ENCODE measurements around the gene CEP57. TPM values are rescaled to one million over a fixed set of nuclear protein-coding genes. Genes with fewer than 3 reads are reported as not detected.

Gene CEP57
- total and polyA plus RNA-seq, 2 donors (not counting 1 experiment from before 2014, with no cell fraction given): 19.0 to 82.9 TPM

DNA sequence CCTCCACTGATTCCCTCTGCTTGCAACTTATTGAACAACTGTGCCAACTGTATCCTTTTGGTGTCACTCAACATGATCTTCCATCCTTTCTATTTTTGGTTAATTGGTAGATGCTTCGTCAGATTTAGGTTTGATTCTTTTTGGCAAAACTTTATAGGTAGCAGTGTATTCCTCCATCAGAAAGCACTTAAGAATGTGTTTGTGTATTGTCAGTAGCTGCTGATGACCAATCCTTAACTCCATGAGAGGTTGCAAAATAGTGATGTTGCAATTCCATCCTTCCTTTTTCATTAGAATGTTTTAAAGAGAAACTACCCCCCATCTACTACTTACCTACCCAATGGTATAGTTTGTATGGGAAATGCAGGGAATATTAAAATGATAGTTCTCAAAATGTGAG lies 22.8 kb upstream of the CEP57 start:
- ATAC-seq (ENCODE audit: low read depth): no peak
- Mint-ChIP-seq H3K4me1 (peaks cover 19% of the 10 kb centered on the region), H3K27me3 (no peaks in the 10 kb centered on the region), H3K9me3 (ENCODE audit: insufficient read depth) (no peaks in the 10 kb centered on the region), H3K4me3 (no peak overlapping the region), H3K27ac (peak overlapping the region; percentile 39)
- H3K4me2 ChIP-seq (replicated peaks; ENCODE audit: low read depth, low read length, poor library complexity, severe bottlenecking): no peak overlapping the region
- no peak overlapping the region for H2AFZ ChIP-seq (ENCODE audit: insufficient read depth, low read depth, low read length, poor library complexity, severe bottlenecking)
- intact Hi-C loops (cut with micrococcal nuclease): loop anchor here (10.0 kb wide), 1 partner anchor 163 kb away; no protein-coding TSS in a partner anchor
- DNase-seq: no peak
- no peak overlapping the region for H3K27ac ChIP-seq (ENCODE audit: low read length in 2 of 2)
- H3K9ac ChIP-seq (ENCODE audit: low read length): no peak overlapping the region
- TF ChIP-seq EZH2 (IDR thresholded peaks at IDR 0.05; ENCODE audit: borderline replicate concordance, insufficient read depth, low read depth, low read length, poor library complexity, severe bottlenecking) (no peak), CTCF (IDR thresholded peaks at IDR 0.05) (no peak)
- no peaks in the 10 kb centered on the region for H3K9me3 ChIP-seq (ENCODE audit: control extremely low read depth in 1 of 3, control insufficient read depth in 2 of 3, insufficient read depth in 1 of 3, low read length in 2 of 3)
- peaks cover 0 to 15% of the 10 kb centered on the region in 2 experiments for H3K36me3 ChIP-seq (replicated peaks in 1 of 2; ENCODE audit: control extremely low read depth in 1 of 2, control insufficient read depth in 1 of 2, extremely low read depth in 1 of 2, insufficient read depth in 2 of 2, low read length in 1 of 2)
- no CpG with 5 or more reads among the region's 1 CpG for WGBS (ENCODE audit: insufficient coverage)
- ChIA-PET CTCF (interaction anchor here (1.1 to 10.4 kb wide), 7 partner anchors 9 to 614 kb away, joined by 3 to 207 read pairs (median 4); no protein-coding TSS in a partner anchor), POLR2A (interaction anchor here (0.6 kb wide), 1 partner anchor 52 kb away, joined by 3 read pairs; no protein-coding TSS in a partner anchor)
- no peaks in the 10 kb centered on the region for H3K79me2 ChIP-seq (ENCODE audit: control insufficient read depth, insufficient read depth, low read length)
- no peaks in the 10 kb centered on the region for H4K20me1 ChIP-seq (ENCODE audit: control insufficient read depth, insufficient read depth, low read length, poor library complexity, severe bottlenecking)
- no peak overlapping the region for H3K4me3 ChIP-seq (ENCODE audit: control extremely low read depth in 1 of 5, extremely low read depth in 1 of 5, insufficient read depth in 1 of 5, low read depth in 2 of 5, low read length in 4 of 5)
- no peaks in the 10 kb centered on the region for H3K27me3 ChIP-seq (replicated peaks in 1 of 4; ENCODE audit: control extremely low read depth in 1 of 4, control insufficient read depth in 3 of 4, insufficient read depth in 4 of 4, low read length in 3 of 4)
- H3K4me1 ChIP-seq (ENCODE audit: control insufficient read depth in 2 of 2, insufficient read depth in 2 of 2, low read length in 2 of 2): peaks cover 7% of the 10 kb centered on the region in 2 donors

DNA sequence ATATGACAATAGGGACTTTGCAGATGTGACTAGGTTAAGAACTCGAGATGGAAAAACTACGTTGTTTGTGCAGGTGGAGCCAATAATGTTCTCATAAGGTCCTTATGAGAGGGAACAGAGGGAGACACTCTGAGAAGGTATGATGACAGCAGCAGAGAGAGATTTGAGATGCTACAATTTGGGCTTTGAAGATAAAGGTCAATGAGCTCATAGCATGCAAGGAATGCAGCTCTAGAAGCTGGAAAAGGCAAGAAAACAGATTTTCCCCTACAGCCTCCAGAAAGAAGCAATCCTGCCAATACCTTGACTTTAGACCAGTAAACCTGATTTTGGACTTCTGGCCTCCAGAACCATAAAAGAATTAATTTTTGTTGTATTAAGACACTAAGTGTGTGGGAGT lies 21.8 kb upstream of the CEP57 start:
- H3K36me3 ChIP-seq (replicated peaks in 1 of 2; ENCODE audit: control extremely low read depth in 1 of 2, control insufficient read depth in 1 of 2, extremely low read depth in 1 of 2, insufficient read depth in 2 of 2, low read length in 1 of 2): peaks cover 0 to 21% of the 10 kb centered on the region in 2 experiments
- no peaks in the 10 kb centered on the region for H3K27me3 ChIP-seq (replicated peaks in 1 of 4; ENCODE audit: control extremely low read depth in 1 of 4, control insufficient read depth in 3 of 4, insufficient read depth in 4 of 4, low read length in 3 of 4)
- H3K9me3 ChIP-seq (ENCODE audit: control extremely low read depth in 1 of 3, control insufficient read depth in 2 of 3, insufficient read depth in 1 of 3, low read length in 2 of 3): no peaks in the 10 kb centered on the region
- H3K27ac ChIP-seq (ENCODE audit: low read length in 2 of 2): peak overlapping the region in 1 of 2 donors; percentile 3
- TF ChIP-seq EZH2 (IDR thresholded peaks at IDR 0.05; ENCODE audit: borderline replicate concordance, insufficient read depth, low read depth, low read length, poor library complexity, severe bottlenecking) (no peak), CTCF (IDR thresholded peaks at IDR 0.05) (no peak)
- ATAC-seq (ENCODE audit: low read depth) (no peak), DNase-seq (no peak)
- no peak overlapping the region for H3K9ac ChIP-seq (ENCODE audit: low read length)
- no peaks in the 10 kb centered on the region for H4K20me1 ChIP-seq (ENCODE audit: control insufficient read depth, insufficient read depth, low read length, poor library complexity, severe bottlenecking)
- H2AFZ ChIP-seq (ENCODE audit: insufficient read depth, low read depth, low read length, poor library complexity, severe bottlenecking): no peak overlapping the region
- H3K27ac Mint-ChIP-seq: peak overlapping the region; percentile 43
- peaks cover 5 to 7% of the 10 kb centered on the region in 2 donors for H3K4me1 ChIP-seq (ENCODE audit: control insufficient read depth in 2 of 2, insufficient read depth in 2 of 2, low read length in 2 of 2)
- CTCF ChIA-PET: interaction anchor here (1.2 to 10.4 kb wide), 7 partner anchors 10 to 699 kb away, joined by 3 to 207 read pairs (median 5); no protein-coding TSS in a partner anchor
- no peak overlapping the region for H3K4me2 ChIP-seq (replicated peaks; ENCODE audit: low read depth, low read length, poor library complexity, severe bottlenecking)
- intact Hi-C loops (cut with micrococcal nuclease): loop anchor here (10.0 kb wide), 1 partner anchor 164 kb away; no protein-coding TSS in a partner anchor
- 100% methylated on average over 2 of the region's 2 CpGs for WGBS (ENCODE audit: insufficient coverage)
- no peak overlapping the region for H3K4me3 Mint-ChIP-seq
- H3K79me2 ChIP-seq (ENCODE audit: control insufficient read depth, insufficient read depth, low read length): no peaks in the 10 kb centered on the region
- H3K27me3 Mint-ChIP-seq: no peaks in the 10 kb centered on the region
- H3K9me3 Mint-ChIP-seq (ENCODE audit: insufficient read depth): no peaks in the 10 kb centered on the region
- POLR2A ChIA-PET: no interaction called here
- H3K4me3 ChIP-seq (ENCODE audit: control extremely low read depth in 1 of 5, extremely low read depth in 1 of 5, insufficient read depth in 1 of 5, low read depth in 2 of 5, low read length in 4 of 5): no peak overlapping the region
- peaks cover 16% of the 10 kb centered on the region for H3K4me1 Mint-ChIP-seq

All from B cell (primary cell).